A673 (cell line): ENCODE results near the gene WBP2NL.

Experiments
- CTCF ChIP-seq: fragments of 300-800, 200-600 bp; sonication (generic); conservative IDR thresholded peaks from 2 replicates; pipeline ENCODE4 v1.5.1; 2017; ENCODE audit warnings: low read depth, mild to moderate bottlenecking, antibody characterized with exemption, low read length, moderate library complexity, mixed read lengths
- EZH2 ChIP-seq: fragments of 200-600 bp; sonication (generic); IDR thresholded peaks from 2 replicates; pipeline ENCODE4 v1.6.1; 2017; ENCODE audit warnings: borderline replicate concordance, low read depth, mild to moderate bottlenecking, mixed read lengths, antibody characterized with exemption, low read length; ENCODE audit not compliant: poor library complexity, severe bottlenecking

- TF ChIP-seq CTCF, result no peak
- no peak for TF ChIP-seq EZH2
These were observed 7.5 kb upstream of the WBP2NL start for GRCh38 chr22:41991111-41991510.
